Measurements from ENCODE around the gene SERINC5. TPM values are rescaled to one million over a fixed set of nuclear protein-coding genes. Genes with fewer than 3 reads are reported as not detected.
A peak's percentile ranks its signal among the peaks of the same experiment; 100 is the strongest.
"Not testable (repeated sequence)": the region's sequence is repeated elsewhere in the genome, so short reads cannot be mapped to it uniquely, and the experiment has no call there.

SERINC5 gene
- total RNA-seq, 1 donor from 2014 or later: 10.7 TPM

DNA sequence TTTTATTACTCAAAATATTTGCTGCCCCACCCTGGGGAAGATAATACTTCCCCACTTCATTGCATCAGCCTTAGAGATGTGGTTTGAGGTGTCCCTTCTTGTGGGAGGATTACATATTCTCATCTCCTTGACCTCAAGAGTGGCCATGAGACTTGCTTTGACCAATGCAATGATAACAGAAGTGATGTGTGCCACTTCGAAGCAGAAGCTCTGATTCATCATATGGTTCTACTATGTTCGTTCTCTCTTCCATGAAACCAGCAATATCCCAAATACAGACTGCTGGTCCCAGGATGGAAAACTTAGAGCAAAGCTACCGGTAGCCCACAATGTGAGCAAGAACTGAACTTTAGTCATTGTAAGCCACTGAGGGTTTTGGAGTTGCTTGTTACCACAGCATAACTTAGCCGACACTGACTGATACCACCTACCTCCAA is 128.7 kb downstream of the SERINC5 start:
- intact Hi-C loops (cut with DNase I): no loop called here
- ATAC-seq (ENCODE audit: poor library complexity) (no peak), DNase-seq (no peak)

DNA sequence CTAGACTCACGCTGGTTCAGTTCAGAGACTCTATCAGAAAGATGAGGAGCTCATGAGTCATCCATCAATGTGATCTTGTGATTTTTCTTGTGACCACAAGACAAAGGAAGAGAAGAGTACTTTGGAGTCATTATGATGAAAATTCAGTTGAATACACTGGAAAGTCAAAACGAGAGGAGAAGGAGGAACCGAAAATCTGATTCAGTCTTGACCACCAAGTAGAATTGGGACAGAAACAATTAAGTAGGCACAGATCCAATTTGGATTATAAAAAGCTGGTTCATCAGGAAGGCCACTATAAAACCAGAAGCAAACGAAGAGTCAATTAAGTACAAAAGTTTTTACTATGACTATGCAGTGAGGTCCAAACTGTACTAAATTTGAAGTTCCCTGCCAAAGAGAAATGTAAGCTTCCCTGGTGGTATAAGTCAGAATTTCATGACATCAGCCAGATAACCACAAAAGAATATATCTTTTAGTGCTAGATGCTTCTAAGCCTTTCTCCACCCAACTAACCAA is 129.8 kb downstream of the SERINC5 start:
- peak; percentile 75 for ATAC-seq (ENCODE audit: poor library complexity)
- DNase-seq: no peak
- intact Hi-C loops (cut with DNase I): no loop called here

DNA sequence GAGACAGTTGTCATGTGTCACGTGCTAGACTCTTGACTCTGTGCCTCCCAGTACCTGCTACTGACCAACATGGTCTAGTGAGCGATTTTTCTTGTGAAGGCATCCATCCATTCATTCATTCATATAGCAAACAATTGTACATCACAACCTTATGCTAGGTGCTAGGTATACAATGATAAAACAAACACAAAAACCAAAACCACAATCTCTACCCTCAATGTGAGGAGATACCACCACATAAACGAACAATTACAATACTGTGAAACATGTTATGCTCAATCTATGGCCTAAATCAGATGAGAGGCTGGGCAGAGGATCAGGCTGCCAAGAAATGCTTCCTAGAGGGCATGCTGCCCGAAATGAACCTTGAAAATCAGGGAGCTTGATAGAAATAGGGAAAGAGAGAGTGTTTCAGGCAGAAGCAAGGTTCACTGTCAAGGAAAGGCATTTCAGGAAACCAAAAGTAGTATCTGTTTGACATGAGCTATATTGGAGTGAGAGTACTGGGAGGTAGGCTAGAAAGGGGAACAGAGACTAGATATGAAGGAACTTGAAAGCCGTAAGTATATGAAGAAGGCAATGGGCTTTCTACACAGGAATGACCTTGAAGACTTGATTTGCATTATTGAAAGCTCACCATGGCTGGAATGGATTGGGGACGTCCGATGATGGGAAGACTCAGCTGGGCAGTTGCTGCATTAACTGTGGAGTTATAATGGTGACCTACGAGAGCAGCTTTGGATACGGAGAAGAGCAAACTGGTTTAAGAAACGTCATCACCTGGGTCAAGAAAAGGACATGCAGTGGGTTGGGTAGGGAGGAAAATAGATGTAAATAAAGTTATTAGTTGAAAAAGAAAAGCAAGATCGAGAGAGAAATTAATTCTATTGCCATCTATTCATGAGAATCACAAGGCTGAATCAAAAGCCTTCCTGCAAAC is 130.6 kb downstream of the SERINC5 start:
- ATAC-seq (ENCODE audit: poor library complexity): peak; percentile 51
- DNase-seq: no peak
- intact Hi-C loops (cut with DNase I): no loop called here

DNA sequence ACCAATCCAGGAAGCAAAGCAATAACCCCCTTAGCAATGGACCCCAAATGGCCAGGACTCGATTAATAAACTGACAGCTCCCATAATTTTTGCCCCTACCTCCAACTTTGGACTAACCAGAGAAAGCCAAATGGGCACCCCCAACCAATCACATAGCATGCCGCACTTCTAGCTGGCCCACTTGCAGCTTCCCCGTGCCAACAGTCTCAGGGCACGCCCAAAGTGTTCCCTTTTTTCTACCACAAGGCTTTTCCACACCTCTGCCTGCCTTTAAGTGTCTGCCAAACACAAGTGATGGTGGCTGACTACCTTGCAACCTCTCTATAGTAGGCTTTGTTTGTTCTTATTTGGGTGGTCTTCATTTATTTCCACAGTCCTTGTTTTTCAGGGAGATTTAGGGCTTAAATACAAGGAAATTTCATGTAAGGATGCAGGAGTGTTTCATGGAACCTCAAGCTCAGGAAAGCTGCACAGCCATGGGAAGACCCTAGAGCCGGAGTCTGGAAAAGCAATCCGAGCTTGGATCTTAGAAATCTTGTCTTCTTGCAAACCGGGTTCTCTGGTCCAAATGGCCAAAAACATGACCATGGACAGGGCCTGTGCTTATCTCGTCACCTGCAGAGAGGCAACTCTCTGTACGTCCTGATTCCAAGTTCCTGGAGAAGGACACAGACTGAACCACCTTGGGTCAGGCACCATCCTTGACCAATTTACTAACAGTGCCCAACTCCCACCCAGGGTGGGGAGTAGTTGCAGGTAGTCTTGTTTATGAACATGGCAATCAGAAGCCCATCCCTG is 131.5 kb downstream of the SERINC5 start:
- DNase-seq (no peak), ATAC-seq (ENCODE audit: poor library complexity) (no peak)
- intact Hi-C loops (cut with DNase I): no loop called here

DNA sequence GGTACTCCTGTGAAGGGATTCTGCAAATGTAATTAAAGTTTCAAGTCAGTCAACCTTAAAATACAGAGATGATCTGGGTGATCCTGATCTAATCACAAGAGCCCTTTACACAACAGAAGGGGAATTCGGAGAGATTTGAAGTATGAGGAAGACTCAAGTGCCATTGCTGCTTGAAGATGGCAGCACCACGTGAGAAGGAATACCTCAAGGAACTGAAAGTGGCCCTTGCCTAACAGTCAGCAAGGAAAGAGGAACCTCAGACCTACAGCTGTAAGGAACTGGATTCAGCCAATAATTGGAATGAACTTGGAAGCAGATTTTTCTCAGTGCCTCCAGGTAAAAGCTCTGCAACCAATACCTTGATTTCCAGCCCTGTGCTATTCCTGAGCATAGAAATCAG is 133.3 kb downstream of the SERINC5 start:
- intact Hi-C loops (cut with DNase I): no loop called here
- ATAC-seq (ENCODE audit: poor library complexity) (peak; percentile 49), DNase-seq (no peak)

DNA sequence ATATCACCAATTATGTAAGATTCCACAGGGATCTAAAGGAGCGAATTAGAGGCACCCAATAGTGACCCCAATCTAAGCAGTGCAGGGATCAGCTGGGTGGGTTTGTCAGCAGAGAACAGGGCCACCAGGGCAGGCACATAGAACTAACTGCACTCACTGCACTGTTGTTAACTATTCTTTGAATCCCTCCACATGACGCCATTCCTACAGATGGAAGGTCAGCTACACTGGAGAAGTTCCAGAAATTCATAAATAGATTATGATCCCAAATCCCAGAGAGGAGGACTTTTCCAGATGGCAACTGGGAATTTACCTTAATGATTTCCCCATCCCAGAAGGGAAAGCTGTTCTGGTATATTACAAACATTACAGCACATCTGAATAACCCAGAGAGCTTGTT is 136.5 kb downstream of the SERINC5 start:
- intact Hi-C loops (cut with DNase I): no loop called here
- DNase-seq (no peak), ATAC-seq (ENCODE audit: poor library complexity) (no peak)

DNA sequence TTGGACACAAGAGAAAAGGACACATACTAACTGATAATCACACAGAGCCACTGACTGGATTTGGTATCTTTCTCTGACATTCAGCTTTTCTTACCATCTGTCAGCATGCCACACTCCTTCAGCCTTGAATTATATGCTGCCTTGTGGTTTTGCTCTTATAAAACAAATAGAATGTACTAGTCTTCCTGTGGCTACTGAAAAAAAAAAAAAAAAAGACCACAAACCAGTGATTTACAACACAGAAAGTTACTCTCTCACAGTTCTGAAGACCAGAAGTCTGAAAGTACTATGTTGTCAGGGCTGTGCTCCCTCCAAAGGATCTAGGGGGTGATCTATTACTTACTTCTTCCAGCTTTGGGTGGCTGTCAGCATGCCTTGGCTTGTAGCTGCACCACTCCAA is 138.4 kb downstream of the SERINC5 start:
- ATAC-seq (ENCODE audit: poor library complexity) (no peak), DNase-seq (no peak)
- intact Hi-C loops (cut with DNase I): no loop called here

- intact Hi-C loops (cut with DNase I): no loop called here
- DNase-seq: no peak
- peak; percentile 43 for ATAC-seq (ENCODE audit: poor library complexity)
These were observed 139.4 kb downstream of the SERINC5 start for GRCh38 chr5:80116465-80116864.

GRCh38 chr5:80116000-80116399 is 139.8 kb downstream of the SERINC5 start:
- ATAC-seq (ENCODE audit: poor library complexity): no peak
- no peak for DNase-seq
- intact Hi-C loops (cut with DNase I): no loop called here

- ATAC-seq (ENCODE audit: poor library complexity) (no peak), DNase-seq (no peak)
- intact Hi-C loops (cut with DNase I): no loop called here
These were observed 141.0 kb downstream of the SERINC5 start for GRCh38 chr5:80114860-80115259.

DNA sequence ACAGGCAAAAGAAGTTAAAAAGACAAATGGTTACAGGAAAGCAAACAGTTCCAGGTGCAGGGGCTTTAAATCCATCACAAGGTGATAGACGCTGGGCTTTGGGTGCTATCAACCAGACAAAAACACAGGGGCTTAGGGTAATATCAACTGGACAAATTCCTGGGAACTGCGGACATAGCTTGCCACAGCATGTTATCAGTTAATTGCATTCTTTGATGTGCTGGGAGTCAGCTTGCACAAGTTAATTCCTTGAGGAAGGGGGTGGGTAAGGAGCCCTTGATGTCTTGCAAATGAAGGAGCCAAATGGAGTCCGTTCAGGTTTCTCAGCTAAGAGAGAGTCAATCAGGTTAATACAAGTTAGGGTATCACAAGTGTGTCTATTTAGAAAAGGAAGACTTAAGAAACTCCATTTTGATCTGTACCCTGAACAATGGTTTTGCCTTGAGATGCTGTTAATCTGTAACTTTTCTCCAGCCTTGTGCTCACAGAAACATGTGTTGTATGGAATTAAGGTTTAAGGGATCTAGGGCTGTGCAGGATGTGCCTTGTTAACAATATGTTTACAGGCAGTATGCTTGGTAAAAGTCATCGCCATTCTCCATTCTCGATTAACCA is 144.4 kb downstream of the SERINC5 start:
- DNase-seq; intact Hi-C loops (cut with DNase I); ATAC-seq (ENCODE audit: poor library complexity): not testable (repeated sequence)

- ATAC-seq (ENCODE audit: poor library complexity): peak; percentile 96
- intact Hi-C loops (cut with DNase I): no loop called here
- peak; percentile 79 for DNase-seq
These were observed 146.0 kb downstream of the SERINC5 start for GRCh38 chr5:80109646-80110478.

GRCh38 chr5:80106916-80107315 is 148.9 kb downstream of the SERINC5 start:
- ATAC-seq (ENCODE audit: poor library complexity) (no peak), DNase-seq (no peak)
- intact Hi-C loops (cut with DNase I): no loop called here

- DNase-seq (no peak), ATAC-seq (ENCODE audit: poor library complexity) (no peak)
- intact Hi-C loops (cut with DNase I): no loop called here
These were observed 150.0 kb downstream of the SERINC5 start for GRCh38 chr5:80105698-80106439.

- ATAC-seq (ENCODE audit: poor library complexity): no peak
- intact Hi-C loops (cut with DNase I): no loop called here
- no peak for DNase-seq
These were observed 152.5 kb downstream of the SERINC5 start for GRCh38 chr5:80103371-80103770.

- ATAC-seq (ENCODE audit: poor library complexity) (no peak), DNase-seq (no peak)
- intact Hi-C loops (cut with DNase I): no loop called here
These were observed 153.9 kb downstream of the SERINC5 start for GRCh38 chr5:80101993-80102392.

- ATAC-seq (ENCODE audit: poor library complexity): no peak
- intact Hi-C loops (cut with DNase I): loop anchor here (10.0 kb wide), 2 partner anchors 177 to 307 kb away; partner anchors contain the start of gene ZFYVE16
- no peak for DNase-seq
These were observed 158.4 kb downstream of the SERINC5 start for GRCh38 chr5:80097451-80097850.
